Thyroid gland (tissue), 4 donors: ENCODE results near the gene TTLL7. TPM values are rescaled to one million over a fixed set of nuclear protein-coding genes. Genes with fewer than 3 reads are reported as not detected.

Experiments
- DNase-seq, 2 donors: peaks; one replicate each; pipeline ENCODE4 v3.0.0-alpha.2; 2019
- H3K27ac ChIP-seq, 3 donors: fragments of 200-600 bp; sonication (generic); 1 replicate in 2 of 3; 2 replicates in 1 of 3; pipeline ENCODE4 v1.5.1; 2016 to 2019; ENCODE audit warnings: mild to moderate bottlenecking in 1 of 3, moderate library complexity in 1 of 3
- H3K27me3 ChIP-seq: fragments of 200-600 bp; sonication (generic); one replicate; pipeline ENCODE4 v1.5.1; 2019
- H3K36me3 ChIP-seq, 2 donors: fragments of 200-600 bp; sonication (generic); one replicate each; pipeline ENCODE4 v1.5.1; 2016 to 2019
- H3K4me1 ChIP-seq, 2 donors: fragments of 200-600 bp; sonication (generic); one replicate each; pipeline ENCODE4 v1.5.1; 2017 to 2019
- H3K4me3 ChIP-seq, 3 donors: fragments of 200-600 bp; sonication (generic); replicated peaks in 1 of 3; 1 replicate in 2 of 3; 2 replicates in 1 of 3; pipeline ENCODE4 v1.5.1; 2016; ENCODE audit warnings: mild to moderate bottlenecking in 1 of 3
- H3K9me3 ChIP-seq: fragments of 200-600 bp; sonication (generic); one replicate; pipeline ENCODE4 v1.5.1; 2017
- POLR2A ChIP-seq, 2 donors: fragments of 450-650 bp; IDR thresholded peaks; one replicate each; pipeline ENCODE4 v1.6.1; 2017; ENCODE audit warnings: antibody characterized with exemption in 2 of 2, mild to moderate bottlenecking in 2 of 2, moderate library complexity in 1 of 2
- WGBS, 2 donors: methylation state at CpG; one replicate each; pipeline ENCODE4 v1.1.5; 2017; 5-methylcytosine and 5-hydroxymethylcytosine counted together
- intact Hi-C: fragments of 100-400 bp; cut with DNase I; formaldehyde crosslinking; loops from one replicate; pipeline ENCODE4 v1.15.1; 2023
- total RNA-seq, 4 donors: library from RNA; depleted of rRNA; stranded (reverse); fragments of >200 nt; gene quantifications; one replicate each; pipeline ENCODE4 v1.2.3, GENCODE V29; 2016
- TF ChIP-seq, protein P1 (sequence below), 6 experiments: fragments of 200-600 bp in 3 of 6; fragments of 450-650 bp in 3 of 6; sonication (generic) in 3 of 6; IDR thresholded peaks; one replicate each; pipeline ENCODE4 v1.5.1; 2016 to 2019; ENCODE audit warnings: antibody characterized with exemption in 6 of 6, mild to moderate bottlenecking in 2 of 6, inconsistent platforms in 1 of 6, moderate library complexity in 1 of 6

The TTLL7 gene
- total RNA-seq, 4 donors from 2014 or later = 7.8 to 22.7 (median 12.8) TPM

- Histone ChIP-seq H3K27me3 (no peaks in the 10 kb centered on the region), H3K27ac (no peak overlapping the region), H3K36me3 (no peaks in the 10 kb centered on the region), H3K4me3 (no peak overlapping the region), H3K4me1 (peaks cover 0 to 6% of the 10 kb centered on the region in 2 donors), H3K9me3 (no peaks in the 10 kb centered on the region)
- no peak for DNase-seq
- TF ChIP-seq, protein P1, sequence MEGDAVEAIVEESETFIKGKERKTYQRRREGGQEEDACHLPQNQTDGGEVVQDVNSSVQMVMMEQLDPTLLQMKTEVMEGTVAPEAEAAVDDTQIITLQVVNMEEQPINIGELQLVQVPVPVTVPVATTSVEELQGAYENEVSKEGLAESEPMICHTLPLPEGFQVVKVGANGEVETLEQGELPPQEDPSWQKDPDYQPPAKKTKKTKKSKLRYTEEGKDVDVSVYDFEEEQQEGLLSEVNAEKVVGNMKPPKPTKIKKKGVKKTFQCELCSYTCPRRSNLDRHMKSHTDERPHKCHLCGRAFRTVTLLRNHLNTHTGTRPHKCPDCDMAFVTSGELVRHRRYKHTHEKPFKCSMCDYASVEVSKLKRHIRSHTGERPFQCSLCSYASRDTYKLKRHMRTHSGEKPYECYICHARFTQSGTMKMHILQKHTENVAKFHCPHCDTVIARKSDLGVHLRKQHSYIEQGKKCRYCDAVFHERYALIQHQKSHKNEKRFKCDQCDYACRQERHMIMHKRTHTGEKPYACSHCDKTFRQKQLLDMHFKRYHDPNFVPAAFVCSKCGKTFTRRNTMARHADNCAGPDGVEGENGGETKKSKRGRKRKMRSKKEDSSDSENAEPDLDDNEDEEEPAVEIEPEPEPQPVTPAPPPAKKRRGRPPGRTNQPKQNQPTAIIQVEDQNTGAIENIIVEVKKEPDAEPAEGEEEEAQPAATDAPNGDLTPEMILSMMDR (IDR thresholded peaks at IDR 0.05) = no peak
- intact Hi-C loops = no loop called here
- WGBS, 2 donors = 77 to 100% methylated on average over 2 of the region's 2 CpGs
These were observed 2.6 kb upstream of the TTLL7 start for GRCh38 chr1:84001501-84001900.

DNA sequence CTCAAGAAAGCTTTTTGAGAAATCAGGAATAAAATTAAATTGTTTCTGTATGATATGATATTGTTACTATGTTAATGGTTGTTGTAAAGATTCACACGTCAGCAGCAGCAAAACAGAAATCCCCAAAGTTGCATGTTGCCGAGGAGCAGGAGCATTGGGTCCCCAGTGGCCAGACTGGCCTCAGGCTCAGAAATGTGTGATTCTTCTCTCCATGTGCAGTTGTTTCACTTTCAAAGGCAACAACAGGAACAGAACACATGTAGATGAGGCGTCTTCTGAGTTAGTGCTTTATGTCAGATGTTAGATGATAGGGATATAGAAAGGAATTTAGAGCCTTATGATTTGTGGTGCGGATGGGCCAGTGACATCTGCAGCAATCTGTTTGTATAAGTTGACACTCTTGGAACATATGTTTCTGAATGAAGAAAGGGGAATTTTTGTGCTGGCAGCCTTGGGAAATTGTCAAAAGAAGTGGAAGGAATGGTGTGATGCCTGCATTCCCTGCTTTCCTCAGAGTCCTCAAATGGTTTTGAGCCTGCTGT is 2.1 kb upstream of the TTLL7 start:
- Histone ChIP-seq H3K27ac (no peak overlapping the region), H3K4me3 (no peak overlapping the region)
- TF ChIP-seq, protein P1 (IDR thresholded peaks at IDR 0.05) = no peak
- TF ChIP-seq POLR2A (IDR thresholded peaks at IDR 0.05) = no peak

GRCh38 chr1:84000196-84000885 is 1.4 kb upstream of the TTLL7 start:
- H3K36me3 ChIP-seq = no peaks in the 10 kb centered on the region
- H3K27ac ChIP-seq = no peak overlapping the region
- H3K4me3 ChIP-seq = no peak overlapping the region
- intact Hi-C loops = no loop called here
- WGBS, 2 donors = 88 to 89% methylated on average over 8 of the region's 8 CpGs
- no peak for DNase-seq
- peaks cover 0 to 6% of the 10 kb centered on the region in 2 donors for H3K4me1 ChIP-seq
- H3K27me3 ChIP-seq = no peaks in the 10 kb centered on the region
- TF ChIP-seq, protein P1 (IDR thresholded peaks at IDR 0.05) = no peak
- no peak for TF ChIP-seq POLR2A (IDR thresholded peaks at IDR 0.05)
- H3K9me3 ChIP-seq = no peaks in the 10 kb centered on the region

More for the DNA sequence above, 2.1 kb upstream of the TTLL7 start:
- Histone ChIP-seq H3K36me3 (no peaks in the 10 kb centered on the region), H3K27me3 (no peaks in the 10 kb centered on the region), H3K4me1 (peaks cover 0 to 6% of the 10 kb centered on the region in 2 donors), H3K9me3 (no peaks in the 10 kb centered on the region)
- WGBS, 2 donors = 83 to 96% methylated on average over 4 of the region's 4 CpGs
- intact Hi-C loops = no loop called here
- DNase-seq = no peak

- intact Hi-C loops = no loop called here
These were observed 436 bp upstream of the TTLL7 start for GRCh38 chr1:83999316-83999819.

DNA sequence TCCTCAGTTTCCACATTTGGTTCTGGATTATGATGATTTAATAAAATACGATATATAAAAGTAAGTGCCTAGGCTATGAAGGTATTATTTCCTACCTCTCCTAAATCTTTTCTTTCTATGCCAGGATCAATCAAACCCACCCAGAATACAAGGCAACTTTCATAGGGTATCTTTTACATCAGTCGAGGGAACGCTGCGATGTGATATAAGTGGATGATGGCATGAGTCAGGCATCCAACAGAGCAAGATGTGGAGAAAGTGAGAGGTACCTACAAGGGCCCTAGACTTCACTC is 781 bp downstream of the TTLL7 start:
- WGBS, 2 donors = 43 to 52% methylated on average over 4 of the region's 4 CpGs
- no peaks in the 10 kb centered on the region for H3K36me3 ChIP-seq
- no peaks in the 10 kb centered on the region for H3K9me3 ChIP-seq
- intact Hi-C loops = no loop called here
- no peaks in the 10 kb centered on the region for H3K27me3 ChIP-seq
- TF ChIP-seq, protein P1 (IDR thresholded peaks at IDR 0.05) = no peak
- peak overlapping the region in 2 of 3 donors; percentile 60 to 73 for H3K4me3 ChIP-seq
- peaks cover 0 to 6% of the 10 kb centered on the region in 2 donors for H3K4me1 ChIP-seq
- DNase-seq = no peak
- no peak overlapping the region for H3K27ac ChIP-seq

More at GRCh38 chr1:83999316-83999819, 436 bp upstream of the TTLL7 start:
- Histone ChIP-seq H3K27me3 (no peaks in the 10 kb centered on the region), H3K27ac (peak overlapping the region in 2 of 3 donors; percentile 36 to 62), H3K9me3 (no peaks in the 10 kb centered on the region), H3K4me3 (peak overlapping the region; percentile 60 to 83 (median 73)), H3K36me3 (no peaks in the 10 kb centered on the region), H3K4me1 (peaks cover 0 to 6% of the 10 kb centered on the region in 2 donors)
- TF ChIP-seq POLR2A (IDR thresholded peaks at IDR 0.05) = no peak
- TF ChIP-seq, protein P1 (IDR thresholded peaks at IDR 0.05) = no peak
- peak; percentile 66 to 68 for DNase-seq
- WGBS, 2 donors = 3% methylated on average over 19 to 24 of the region's 26 CpGs
